Measurements from ENCODE around the gene OTUD5.

- TF ChIP-seq, protein P1, sequence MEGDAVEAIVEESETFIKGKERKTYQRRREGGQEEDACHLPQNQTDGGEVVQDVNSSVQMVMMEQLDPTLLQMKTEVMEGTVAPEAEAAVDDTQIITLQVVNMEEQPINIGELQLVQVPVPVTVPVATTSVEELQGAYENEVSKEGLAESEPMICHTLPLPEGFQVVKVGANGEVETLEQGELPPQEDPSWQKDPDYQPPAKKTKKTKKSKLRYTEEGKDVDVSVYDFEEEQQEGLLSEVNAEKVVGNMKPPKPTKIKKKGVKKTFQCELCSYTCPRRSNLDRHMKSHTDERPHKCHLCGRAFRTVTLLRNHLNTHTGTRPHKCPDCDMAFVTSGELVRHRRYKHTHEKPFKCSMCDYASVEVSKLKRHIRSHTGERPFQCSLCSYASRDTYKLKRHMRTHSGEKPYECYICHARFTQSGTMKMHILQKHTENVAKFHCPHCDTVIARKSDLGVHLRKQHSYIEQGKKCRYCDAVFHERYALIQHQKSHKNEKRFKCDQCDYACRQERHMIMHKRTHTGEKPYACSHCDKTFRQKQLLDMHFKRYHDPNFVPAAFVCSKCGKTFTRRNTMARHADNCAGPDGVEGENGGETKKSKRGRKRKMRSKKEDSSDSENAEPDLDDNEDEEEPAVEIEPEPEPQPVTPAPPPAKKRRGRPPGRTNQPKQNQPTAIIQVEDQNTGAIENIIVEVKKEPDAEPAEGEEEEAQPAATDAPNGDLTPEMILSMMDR (IDR thresholded peaks at IDR 0.05): no peak
- no peak for TF ChIP-seq POLR2AphosphoS5 (IDR thresholded peaks at IDR 0.05)
- TF ChIP-seq EP300 (IDR thresholded peaks at IDR 0.05; ENCODE audit: low read depth): no peak
These were observed 18.7 kb upstream of the OTUD5 start for GRCh38 chrX:48976086-48976485.
